A549 (cell line): ENCODE measurements around the gene TMEM135.

Experiments
- EP300 ChIP-seq, 2 experiments: fragments of >200 bp; sonication (Bioruptor Twin); formaldehyde crosslinking; IDR thresholded peaks; 2 replicates in 1 of 2; 3 replicates in 1 of 2; pipeline ENCODE4 v1.6.1; 2016 to 2017
- JUNB ChIP-seq: fragments of >200 bp; sonication (Bioruptor Twin); formaldehyde crosslinking; IDR thresholded peaks from 2 replicates; pipeline ENCODE4 v1.6.1; 2016
- NR3C1 ChIP-seq: fragments of >200 bp; sonication (Bioruptor Twin); formaldehyde crosslinking; IDR thresholded peaks from 3 replicates; pipeline ENCODE4 v1.6.1; 2017
- POLR2A ChIP-seq: IDR thresholded peaks from 2 replicates; pipeline ENCODE4 v1.6.1; 2012; ENCODE audit warnings: mild to moderate bottlenecking, low read length
- RAD21 ChIP-seq, 2 experiments: fragments of >200 bp in 1 of 2; sonication (Bioruptor Twin) in 1 of 2; formaldehyde crosslinking in 1 of 2; IDR thresholded peaks in 1 of 2; conservative IDR thresholded peaks in 1 of 2; 2 replicates in 1 of 2; 3 replicates in 1 of 2; pipeline ENCODE4 v1.6.1; 2012 to 2018; ENCODE audit warnings: inconsistent platforms in 1 of 2
- RARB ChIP-seq: fragments of 250-450 bp; sonication (Bioruptor Pico); IDR thresholded peaks from 2 replicates; pipeline ENCODE4 v1.8.0; 2021; ENCODE audit warnings: mild to moderate bottlenecking, moderate library complexity
- ZFP36 ChIP-seq: fragments of 450-650 bp; IDR thresholded peaks from 2 replicates; pipeline ENCODE4 v1.6.1; 2014; ENCODE audit warnings: borderline replicate concordance; ENCODE audit not compliant: partially characterized antibody
- TF ChIP-seq, protein P1 (sequence below): fragments of >200 bp; sonication (Bioruptor Twin); formaldehyde crosslinking; IDR thresholded peaks from 2 replicates; pipeline ENCODE4 v1.6.1; 2016
- TF ChIP-seq, protein P2 (sequence below): fragments of 250-450 bp; sonication (Bioruptor Pico); IDR thresholded peaks from 2 replicates; pipeline ENCODE4 v1.5.0; 2021; ENCODE audit warnings: mild to moderate bottlenecking, moderate library complexity, borderline replicate concordance

DNA sequence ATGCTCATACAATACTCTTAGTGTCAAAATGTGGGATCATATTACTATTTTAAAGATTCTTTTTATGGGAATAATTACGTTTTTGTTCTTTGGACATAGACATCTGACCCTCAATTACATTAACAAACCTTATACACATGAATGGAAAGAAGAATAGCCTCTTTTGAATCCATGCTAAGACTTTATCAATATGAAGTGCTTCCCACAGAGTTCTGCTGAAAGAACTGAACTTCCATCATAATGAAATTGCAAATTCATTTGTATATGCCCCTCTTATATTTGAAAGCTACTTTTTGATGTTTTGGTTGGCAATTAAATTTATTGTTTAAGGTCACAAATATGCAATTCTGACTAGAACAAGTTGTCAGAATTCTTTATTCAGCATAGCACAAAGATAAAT, 254.9 kb downstream of the TMEM135 start:
- TF ChIP-seq, protein P1, sequence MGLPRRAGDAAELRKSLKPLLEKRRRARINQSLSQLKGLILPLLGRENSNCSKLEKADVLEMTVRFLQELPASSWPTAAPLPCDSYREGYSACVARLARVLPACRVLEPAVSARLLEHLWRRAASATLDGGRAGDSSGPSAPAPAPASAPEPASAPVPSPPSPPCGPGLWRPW, result no peak
- TF ChIP-seq EP300 (IDR thresholded peaks at IDR 0.05) (no peak), NR3C1 (no peak), ZFP36 (no peak), POLR2A (no peak), RARB (CRISPR knock-in tag) (no peak), RAD21 (conservative IDR thresholded peaks at IDR 0.05 in 1 of 2, IDR thresholded peaks at IDR 0.05 in 1 of 2) (no peak), JUNB (no peak)
- TF ChIP-seq, protein P2, sequence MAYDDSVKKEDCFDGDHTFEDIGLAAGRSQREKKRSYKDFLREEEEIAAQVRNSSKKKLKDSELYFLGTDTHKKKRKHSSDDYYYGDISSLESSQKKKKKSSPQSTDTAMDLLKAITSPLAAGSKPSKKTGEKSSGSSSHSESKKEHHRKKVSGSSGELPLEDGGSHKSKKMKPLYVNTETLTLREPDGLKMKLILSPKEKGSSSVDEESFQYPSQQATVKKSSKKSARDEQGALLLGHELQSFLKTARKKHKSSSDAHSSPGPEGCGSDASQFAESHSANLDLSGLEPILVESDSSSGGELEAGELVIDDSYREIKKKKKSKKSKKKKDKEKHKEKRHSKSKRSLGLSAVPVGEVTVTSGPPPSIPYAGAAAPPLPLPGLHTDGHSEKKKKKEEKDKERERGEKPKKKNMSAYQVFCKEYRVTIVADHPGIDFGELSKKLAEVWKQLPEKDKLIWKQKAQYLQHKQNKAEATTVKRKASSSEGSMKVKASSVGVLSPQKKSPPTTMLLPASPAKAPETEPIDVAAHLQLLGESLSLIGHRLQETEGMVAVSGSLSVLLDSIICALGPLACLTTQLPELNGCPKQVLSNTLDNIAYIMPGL (CRISPR knock-in tag), result no peak
